GM21360 (cell line): Measurements from ENCODE around the gene TJP2.
"Not testable (repeated sequence)": the region's sequence is repeated elsewhere in the genome, so short reads cannot be mapped to it uniquely, and the experiment has no call there.

Source experiments
- ATAC-seq: cut with Tn5 transposase; IDR thresholded peaks from one replicate; pipeline ENCODE4 v1.9.1; 2021; ENCODE audit warnings: mild to moderate bottlenecking, moderate library complexity; ENCODE audit not compliant: unreplicated experiment

TJP2 gene

DNA sequence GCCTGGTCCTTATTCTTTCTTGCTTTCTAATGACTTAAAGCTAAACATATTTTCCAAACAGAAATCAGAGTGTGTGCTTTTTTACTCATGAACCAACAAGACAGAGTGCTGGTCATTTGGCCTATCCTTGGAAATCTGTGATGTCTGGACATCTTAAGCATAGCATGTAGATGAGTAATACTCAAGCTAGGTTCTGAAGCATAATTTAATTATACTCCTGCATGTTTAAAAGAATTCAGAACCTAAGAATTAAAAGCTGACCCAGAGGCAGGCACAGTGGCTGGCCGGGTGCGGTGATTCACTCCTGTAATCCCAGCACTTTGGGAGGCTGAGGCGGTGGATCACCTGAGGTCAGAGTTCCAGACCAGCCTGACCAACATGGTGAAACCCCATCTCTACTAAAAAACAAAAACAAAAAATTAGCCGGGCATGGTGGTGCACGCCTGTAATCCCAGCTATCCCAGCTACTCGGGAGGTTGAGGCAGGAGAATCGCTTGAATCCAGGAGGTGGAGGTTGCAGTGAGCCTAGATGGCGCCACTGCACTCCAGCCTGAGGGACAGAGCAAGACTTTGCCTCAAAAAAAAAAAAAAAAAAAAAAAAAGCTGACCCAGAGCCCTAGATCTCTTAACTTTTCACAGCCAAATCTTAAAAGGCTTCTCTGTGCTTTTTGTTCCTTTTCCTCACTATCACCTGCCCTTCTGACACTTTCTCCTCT is 16.2 kb upstream of the TJP2 start:
- ATAC-seq: no peak

DNA sequence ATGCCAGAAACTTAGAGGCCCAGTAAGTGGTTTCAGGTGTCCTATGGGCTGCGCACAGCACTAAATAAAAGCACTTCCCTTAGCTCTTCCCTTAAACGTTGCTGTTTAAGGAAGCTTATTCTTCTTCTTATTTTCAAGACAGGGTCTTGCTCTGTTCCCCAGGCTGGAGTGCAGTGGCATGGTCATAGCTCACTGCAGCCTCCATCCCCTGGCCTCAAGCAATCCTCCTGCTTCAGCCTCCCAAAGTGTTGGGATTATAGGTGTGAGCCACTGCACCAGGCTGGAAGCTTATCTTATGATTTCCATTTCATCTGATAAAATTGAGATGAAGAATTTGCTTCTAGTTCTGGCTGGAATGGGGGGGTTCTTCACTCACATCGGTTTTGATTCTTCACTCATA is 15.6 kb upstream of the TJP2 start:
- no peak for ATAC-seq

DNA sequence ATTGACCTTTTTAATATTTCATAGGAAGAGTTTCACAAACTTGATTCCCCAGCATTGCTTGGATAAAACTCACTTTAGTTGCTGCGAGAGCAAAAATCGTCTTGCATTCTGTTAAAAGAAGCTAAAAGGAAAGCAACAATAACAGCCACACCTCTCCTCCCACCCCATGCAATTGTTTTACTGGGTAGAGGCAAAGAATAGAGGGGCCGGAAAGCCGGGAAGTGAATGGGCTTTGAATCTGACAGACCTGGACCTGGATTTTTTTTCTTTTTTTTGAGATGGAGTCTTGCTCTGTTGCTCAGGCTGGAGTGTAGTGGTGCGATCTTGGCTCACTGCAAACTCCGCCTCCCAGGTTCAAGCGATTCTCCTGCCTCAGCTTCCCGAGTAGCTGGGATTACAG is 9.5 kb upstream of the TJP2 start:
- not testable (repeated sequence) for ATAC-seq

DNA sequence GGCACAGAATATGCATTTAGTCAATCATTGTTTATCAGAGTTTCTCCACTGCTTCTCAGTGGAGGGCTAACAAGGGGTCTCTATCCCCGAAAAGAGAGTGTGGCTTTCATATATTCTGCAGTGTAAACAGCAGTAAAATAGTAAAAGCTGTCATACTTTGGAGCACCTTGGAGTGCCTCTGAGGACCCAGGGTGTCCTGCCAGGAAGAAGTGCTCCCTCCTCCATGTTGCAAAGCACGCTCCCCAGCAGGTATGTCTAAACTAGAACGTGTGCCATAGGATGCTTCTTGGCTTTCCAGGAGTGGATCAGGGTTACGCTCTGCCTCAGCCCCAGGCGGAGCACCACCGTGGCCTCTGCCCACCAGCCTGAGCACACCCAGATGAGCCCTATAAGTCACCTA is 8.5 kb upstream of the TJP2 start:
- no peak for ATAC-seq

DNA sequence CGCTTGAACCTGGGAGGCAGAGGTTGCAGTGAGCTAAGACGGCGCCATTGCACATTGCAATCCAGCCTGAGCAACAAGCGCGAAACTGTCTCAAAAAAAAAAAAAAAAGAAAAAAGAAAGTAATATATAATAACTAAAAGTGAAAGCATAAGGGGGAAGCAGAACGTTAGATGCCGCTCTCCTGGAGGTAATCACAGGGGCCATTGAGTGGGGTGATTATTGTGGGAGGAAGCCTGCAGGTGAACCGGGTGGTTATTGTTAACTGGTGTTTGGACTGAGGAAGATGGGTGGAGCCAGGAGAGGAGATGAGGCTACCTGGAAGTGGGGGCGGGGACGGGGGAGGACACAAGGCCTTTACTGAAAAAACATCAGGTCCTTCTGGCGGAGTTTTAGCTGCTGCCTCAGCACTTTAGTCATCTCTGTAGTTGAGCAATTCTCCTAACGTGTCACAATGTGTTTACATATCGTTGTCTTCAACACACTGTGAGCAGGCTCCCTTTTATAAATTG is 5.3 kb upstream of the TJP2 start:
- ATAC-seq: peak; percentile 60

DNA sequence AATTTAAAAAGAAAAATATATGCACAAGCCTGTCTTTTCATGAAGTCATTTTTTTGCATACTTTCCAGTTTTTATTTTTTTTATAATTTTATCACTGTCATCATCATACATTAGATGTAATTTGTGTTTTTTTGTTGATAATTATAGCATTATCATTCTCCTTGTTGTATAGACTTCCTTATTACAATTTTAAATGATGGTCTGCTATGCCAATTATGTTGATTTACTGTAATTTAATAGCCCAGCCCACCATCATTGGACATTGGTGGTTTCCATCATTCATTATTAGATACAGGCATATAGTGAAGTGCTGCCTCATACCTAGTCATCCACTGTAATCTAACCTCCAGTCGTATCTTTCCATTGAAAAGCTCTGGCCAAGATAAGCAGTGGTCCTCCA is 3.8 kb upstream of the TJP2 start:
- no peak for ATAC-seq

DNA sequence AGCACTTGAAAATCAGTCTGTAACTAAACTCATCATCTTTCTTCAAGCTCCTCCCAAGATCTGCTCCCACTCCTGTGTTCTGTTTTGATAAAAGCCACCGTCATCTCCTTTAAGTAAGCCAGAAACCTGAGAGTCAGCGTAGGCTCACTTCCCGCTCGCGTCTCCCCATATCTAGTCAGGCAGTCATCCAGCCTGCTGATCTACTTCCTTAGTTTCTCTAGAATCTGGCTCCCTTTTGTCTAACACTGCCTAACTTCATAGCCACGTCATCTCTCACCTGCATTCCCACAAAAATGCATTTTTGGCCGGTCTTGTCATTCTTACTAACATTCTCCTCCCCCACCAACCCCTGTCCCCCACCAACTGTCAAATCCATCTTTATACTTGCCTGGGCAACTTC is 3.0 kb upstream of the TJP2 start:
- ATAC-seq: no peak

DNA sequence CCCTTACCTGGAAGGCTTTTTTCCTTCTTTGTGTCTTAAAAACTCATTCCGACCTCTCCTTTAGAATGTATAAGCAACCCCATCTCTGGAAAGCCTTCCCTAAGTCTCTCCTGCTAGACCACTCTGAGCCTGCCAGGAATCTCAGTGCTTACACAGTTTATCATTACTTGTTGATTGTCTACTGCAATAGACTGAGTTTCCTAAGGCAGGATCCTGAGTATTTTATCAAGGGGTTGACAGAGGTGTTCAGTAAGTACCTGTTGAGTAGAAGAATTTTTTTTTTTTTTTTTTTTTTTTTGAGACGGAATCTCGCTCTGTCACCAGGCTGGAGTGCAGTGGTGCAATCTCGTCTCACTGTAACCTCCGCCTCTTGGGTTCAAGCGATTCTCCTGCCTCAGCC is 2.6 kb upstream of the TJP2 start:
- no peak for ATAC-seq

DNA sequence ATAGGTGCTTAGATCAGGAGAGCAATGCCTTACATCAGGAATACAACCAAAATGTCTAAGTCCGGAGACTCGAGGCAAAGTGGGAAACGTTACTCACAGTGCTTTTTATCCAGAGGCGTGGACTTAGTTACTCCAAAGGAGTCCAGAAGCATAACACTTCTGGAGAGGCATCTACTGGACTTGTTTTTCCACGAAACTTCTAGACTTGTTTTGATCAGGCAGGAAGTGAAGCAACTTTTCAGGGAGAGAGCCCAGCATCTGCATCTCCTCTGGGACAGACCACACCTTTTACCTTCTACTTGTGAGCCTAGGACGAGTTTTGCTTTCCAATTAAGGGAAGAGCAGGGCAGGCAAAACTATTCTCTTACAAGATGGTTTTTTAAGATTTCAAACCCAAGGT is 1.2 kb upstream of the TJP2 start:
- no peak for ATAC-seq

DNA sequence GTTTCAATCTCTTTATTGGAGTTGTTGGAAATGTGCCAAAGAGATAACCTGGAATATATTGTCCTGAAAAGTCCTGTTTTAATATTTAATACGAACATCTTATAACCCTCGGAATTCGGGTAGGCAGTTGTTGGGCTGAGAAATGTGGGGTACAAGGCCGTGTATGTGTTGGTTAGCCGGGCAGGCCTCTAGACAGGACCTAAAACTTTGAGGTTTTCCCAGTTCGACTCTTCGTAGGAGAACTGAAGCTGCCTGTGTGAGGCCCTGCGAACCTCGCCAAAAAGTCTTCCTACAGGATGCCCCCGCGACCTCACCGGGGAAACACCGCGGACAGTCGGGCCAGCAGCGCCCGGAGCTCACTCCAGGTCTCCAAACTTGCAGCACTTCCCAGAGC is 583 bp upstream of the TJP2 start:
- no peak for ATAC-seq

DNA sequence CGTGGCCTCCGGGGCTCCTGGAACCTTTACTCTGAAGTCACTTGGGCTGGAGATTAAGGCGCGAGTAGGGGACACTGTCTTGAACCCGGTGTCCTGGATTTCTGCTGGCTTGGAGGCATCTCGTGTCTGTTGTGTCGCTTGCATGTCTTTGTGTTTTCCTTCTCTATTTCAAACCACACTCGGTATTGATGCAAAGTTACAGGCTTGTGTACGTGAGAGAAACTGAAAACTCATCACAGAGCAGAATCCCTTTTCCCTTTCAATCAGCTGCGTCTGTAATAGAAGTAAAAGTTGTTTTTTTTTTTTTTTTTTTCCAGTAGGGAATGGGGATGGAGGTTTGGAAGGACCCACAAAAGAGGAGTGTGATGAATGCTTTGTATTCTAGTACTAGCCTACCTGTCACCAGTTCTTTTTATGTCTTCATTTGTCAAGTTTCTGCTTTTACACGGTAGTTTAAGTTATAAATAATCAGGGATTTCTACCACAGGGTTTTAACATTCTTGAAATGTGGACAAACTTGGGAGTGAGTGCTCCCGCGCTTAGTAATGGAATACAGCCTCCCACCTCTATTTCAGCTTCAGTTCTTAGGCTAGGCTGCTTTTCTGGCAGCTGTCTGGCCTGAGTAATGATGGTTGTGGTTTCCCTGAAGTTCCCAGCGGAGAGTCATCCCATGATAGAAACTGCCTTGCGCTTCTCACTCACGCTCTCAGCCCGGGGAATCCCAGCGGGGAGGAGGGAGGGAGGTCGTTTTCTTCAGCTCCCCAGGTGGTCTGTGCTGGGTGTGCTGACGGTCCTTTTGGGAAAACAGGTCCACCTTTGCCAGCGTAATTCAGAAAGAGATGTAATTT is 763 bp downstream of the TJP2 start:
- ATAC-seq: peak; percentile 51

DNA sequence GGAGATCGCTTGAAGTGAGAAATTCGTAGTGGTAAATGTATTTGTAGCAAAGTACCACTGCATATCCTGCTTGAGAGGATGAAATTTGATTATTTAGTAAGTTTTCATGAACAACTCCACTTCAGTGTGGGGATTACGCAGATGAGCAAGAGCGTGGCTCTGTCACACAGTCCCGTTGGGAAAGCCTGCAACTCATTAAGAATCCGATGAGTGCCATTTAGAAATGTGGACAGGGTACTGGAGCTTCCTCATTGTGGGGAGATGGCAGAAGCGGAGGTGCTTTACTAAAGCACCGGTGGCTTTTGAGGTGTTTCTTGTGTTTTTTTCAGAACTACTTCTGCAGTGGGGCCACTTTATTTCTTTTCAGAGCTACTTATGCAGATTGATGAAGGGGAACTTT is 1.4 kb downstream of the TJP2 start:
- ATAC-seq: peak; percentile 14

DNA sequence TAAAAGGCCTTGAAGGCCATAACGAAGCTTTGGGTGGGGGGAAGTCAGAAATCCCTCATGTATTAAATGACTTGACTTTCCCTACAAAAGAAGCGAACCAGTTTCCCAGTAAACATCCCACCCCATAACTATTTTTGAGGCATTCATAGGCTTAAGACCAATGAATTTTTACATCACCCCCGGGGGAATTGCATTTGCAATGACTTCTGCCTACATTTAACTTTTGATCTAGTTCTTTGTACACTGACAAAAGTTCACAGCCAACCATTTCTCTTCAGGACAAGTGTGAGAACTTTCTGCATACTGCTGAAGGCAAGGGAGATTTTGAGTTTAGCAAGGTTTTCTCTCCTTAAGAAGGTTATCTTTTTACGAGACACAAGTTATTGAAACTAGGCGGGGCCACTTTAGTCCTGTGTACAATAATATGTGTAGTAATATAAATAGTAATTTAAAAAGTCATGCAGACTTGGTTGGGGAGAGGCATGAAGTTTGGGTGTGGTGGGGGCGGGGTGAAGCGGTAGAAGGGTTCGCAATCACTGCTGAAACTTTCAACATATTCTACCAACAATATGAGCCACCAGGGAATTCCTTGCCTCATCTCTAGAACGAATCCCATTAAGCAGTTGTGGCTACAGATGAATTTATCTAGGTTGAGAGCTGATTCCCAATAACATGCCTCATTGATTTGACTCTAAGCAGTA is 2.5 kb downstream of the TJP2 start:
- no peak for ATAC-seq

DNA sequence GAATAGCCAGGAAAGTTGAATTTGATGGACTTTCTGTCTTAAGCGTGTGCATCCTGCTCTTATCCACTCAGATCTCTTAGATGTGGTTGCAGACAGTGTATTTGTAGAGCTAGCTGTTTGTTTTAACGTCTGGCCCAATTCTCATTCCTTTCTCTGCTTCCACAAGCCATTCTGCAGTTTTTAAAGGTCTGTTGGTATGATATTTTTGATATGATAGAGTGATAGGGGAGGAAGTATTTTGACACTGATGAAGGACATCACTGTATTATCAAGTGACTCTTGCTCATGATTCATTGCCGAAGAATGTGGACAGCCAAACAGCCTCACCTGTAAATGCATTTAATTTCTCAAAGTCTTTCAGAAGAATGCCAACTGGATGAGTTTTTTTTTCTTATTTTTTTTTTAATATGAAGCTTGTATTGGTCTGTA is 4.5 kb downstream of the TJP2 start:
- ATAC-seq: no peak

DNA sequence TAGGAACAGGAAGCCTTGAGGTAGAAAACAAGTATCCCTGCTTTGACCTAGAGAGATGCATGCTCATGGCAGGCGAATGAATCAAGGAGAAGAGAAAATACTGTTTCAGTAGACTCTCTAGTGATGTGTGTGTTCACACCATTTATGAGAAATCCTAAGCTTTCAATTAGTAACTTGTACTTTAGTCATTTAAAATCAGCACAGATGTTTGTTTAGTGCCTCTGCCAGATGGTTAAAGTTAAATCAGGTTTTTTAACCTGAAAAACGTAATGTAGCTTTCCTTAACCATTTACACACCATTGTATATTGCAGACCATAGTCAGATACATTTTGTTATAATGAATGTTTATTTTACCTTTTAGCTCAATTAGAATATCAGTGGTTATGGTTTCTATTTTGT is 5.0 kb downstream of the TJP2 start:
- no peak for ATAC-seq

DNA sequence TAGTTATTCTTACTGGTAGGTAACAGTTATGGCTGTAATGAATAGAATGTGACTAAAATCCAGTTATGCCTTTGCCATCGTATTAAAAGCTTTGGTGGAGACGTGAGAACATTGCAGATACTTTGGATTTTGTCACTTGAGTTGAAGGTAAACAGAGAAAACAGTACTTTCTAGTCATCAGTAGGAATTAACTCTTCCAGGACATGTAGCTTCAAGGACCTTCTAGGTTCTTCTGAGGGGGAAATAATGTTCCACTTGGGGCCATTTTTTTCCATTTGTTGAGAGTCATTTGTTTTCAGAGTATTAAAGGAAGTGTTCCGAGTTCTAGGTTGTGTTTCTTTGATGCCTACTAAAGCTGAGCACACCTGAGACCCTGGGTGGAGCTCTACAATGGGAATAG is 6.1 kb downstream of the TJP2 start:
- no peak for ATAC-seq

DNA sequence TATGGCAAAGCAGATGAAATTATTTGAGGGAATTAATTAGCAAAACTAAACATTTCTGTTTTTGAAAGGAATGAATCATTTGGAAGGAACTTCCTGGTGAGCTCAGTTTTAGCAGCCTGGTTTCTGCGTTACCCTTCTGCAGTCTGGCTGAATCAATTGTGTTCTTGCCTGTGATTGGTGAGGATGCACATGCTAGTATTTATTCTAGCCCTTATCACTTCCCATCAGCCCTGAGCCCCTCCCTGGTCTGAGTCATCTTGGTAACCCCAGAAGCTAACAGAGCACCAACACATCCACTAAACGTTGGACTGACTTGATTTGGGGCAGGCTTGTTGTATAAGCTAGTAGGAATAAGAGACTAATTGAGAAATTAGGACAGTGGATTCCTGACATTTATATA is 6.6 kb downstream of the TJP2 start:
- no peak for ATAC-seq

DNA sequence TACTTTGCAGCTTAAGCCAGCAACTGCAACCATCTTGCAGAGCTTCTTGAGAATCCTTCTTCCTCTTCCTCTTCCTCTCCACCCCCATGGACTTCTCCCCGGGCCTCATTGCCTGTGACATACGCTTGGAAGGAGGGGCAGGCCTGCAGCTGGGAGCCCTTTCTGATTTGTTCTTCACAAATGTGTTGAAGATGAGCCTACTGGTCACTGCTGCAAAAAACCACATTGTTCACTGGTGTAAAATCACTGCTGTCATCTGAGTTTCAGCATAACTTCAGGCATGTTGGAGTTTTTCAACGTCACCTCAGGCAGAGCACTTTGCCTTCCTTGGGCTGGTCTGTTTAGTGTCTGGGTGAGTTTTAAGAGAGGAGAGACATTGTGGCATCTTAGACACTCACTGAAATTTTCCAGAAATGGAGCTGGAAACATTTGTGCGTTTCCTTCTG is 7.9 kb downstream of the TJP2 start:
- no peak for ATAC-seq

DNA sequence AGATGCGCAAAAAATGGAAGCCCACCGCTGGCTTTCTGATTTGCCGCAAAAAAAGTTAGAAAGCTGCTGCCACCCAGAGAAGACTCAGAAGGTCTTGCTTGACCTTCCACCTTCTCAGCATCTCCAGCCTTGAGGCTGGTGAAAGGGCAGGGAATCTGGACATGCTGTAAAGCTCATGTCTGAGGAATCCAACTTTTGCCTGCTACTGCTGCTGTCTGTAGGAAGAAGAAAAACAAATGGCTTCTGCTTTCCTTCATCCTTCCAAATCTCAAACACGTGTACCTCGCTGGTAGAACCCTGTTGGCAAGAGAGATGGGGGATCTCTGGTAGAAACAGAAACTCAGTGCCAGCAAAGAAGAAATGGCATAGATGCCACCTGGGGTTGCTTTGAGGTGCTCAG is 10.2 kb downstream of the TJP2 start:
- ATAC-seq: no peak

DNA sequence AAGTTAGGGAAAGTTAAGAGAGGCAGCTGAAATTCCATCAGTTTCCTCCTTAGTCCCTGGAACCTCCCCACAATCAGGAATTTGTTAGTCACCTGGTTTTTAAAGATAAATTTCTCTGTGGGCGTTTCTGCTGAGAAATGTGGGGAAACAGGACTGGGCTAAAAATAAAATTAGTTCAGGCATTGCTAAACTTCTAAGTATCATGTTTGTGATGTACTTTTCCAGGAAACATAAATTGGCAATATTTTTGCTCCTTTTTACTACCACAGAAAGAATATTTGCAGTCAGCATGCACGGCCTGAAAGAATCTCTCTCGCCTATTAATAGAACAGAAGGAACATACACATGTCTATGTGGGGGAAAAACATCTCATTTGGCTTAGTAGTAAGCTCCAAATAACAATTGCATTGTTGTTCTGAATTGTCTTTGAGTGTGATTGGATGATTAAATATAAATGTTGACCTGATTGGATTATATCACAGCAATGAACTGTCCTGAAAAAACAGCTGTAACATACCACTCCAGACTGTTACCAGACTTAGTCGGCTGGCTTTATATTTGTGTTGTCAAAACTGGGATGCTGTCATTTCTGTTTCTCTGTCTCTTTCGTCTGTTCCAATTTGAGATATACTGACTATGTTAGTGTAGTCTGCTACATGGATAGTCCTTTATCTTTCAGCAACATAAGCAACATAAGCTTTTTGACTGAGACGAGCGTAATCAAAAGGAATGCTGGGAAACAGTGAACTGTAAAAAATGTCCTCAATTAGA is 12.9 kb downstream of the TJP2 start:
- ATAC-seq: no peak

DNA sequence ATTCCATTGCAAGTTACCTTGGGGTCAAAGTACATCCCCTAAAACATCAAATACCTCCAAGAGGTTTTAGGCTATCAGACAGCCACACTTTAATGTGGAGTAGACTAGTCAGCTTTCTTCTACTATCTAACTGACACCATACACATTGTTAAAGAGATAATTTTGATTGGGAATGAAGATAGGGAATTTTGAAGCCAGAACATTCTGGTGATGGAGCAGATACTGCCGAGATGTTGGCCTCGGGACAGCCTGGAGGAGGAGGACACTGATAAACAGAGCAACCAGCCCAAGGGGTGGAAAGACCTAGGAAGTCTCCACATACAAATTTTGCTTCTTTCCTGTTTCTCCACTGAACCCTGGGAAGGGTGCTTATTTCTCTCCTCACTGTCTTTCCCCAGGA is 14.9 kb downstream of the TJP2 start:
- ATAC-seq: no peak
